ENCODE data around the gene FLNB. TPM values are rescaled to one million over a fixed set of nuclear protein-coding genes. Genes with fewer than 3 reads are reported as not detected.

FLNB gene
- total RNA-seq, 1 experiment from 2014 or later: 140 TPM

GRCh38 chr3:58203541-58203940 is 195.3 kb downstream of the FLNB start:
- no peak for DNase-seq (ENCODE audit: low spot score)
- in situ Hi-C loops (cut with HindIII; ENCODE audit: low sequenced_read_pairs): no loop called here

- DNase-seq (ENCODE audit: low spot score): no peak
- in situ Hi-C loops (cut with HindIII; ENCODE audit: low sequenced_read_pairs): no loop called here
Observed at GRCh38 chr3:58204720-58205119, 196.5 kb downstream of the FLNB start.

GRCh38 chr3:58205981-58206380 is 197.8 kb downstream of the FLNB start:
- no peak for DNase-seq (ENCODE audit: low spot score)
- in situ Hi-C loops (cut with HindIII; ENCODE audit: low sequenced_read_pairs): no loop called here

- in situ Hi-C loops (cut with HindIII; ENCODE audit: low sequenced_read_pairs): no loop called here
Observed at GRCh38 chr3:58206406-58207011, 198.3 kb downstream of the FLNB start.

GRCh38 chr3:58207954-58208353 is 199.7 kb downstream of the FLNB start:
- no peak for DNase-seq (ENCODE audit: low spot score)
- in situ Hi-C loops (cut with HindIII; ENCODE audit: low sequenced_read_pairs): no loop called here

More at GRCh38 chr3:58206406-58207011, 198.3 kb downstream of the FLNB start:
- DNase-seq (ENCODE audit: low spot score): no peak

- in situ Hi-C loops (cut with HindIII; ENCODE audit: low sequenced_read_pairs): no loop called here
- DNase-seq (ENCODE audit: low spot score): no peak
Observed at GRCh38 chr3:58209933-58210332, 201.7 kb downstream of the FLNB start.

GRCh38 chr3:58210761-58211460 is 202.7 kb downstream of the FLNB start, which contains the start of gene DNASE1L3:
TSS of gene DNASE1L3 (minus strand) at chr3:58210972. CDS start at chr3:58210906, 66 bp downstream.
- no peak for DNase-seq (ENCODE audit: low spot score)
- in situ Hi-C loops (cut with HindIII; ENCODE audit: low sequenced_read_pairs): no loop called here

GRCh38 chr3:58214484-58215316 is 206.5 kb downstream of the FLNB start:
- no peak for DNase-seq (ENCODE audit: low spot score)

GRCh38 chr3:58215317-58216025 is 207.2 kb downstream of the FLNB start:
- DNase-seq (ENCODE audit: low spot score): no peak
- in situ Hi-C loops (cut with HindIII; ENCODE audit: low sequenced_read_pairs): no loop called here

More at GRCh38 chr3:58214484-58215316, 206.5 kb downstream of the FLNB start:
- in situ Hi-C loops (cut with HindIII; ENCODE audit: low sequenced_read_pairs): no loop called here

GRCh38 chr3:58216496-58217195 is 208.4 kb downstream of the FLNB start:
- in situ Hi-C loops (cut with HindIII; ENCODE audit: low sequenced_read_pairs): no loop called here
- DNase-seq (ENCODE audit: low spot score): no peak

- in situ Hi-C loops (cut with HindIII; ENCODE audit: low sequenced_read_pairs): no loop called here
- peak; percentile 76 for DNase-seq (ENCODE audit: low spot score)
Observed at GRCh38 chr3:58217209-58217811, 209.1 kb downstream of the FLNB start.

GRCh38 chr3:58218904-58219303 is 210.7 kb downstream of the FLNB start:
- in situ Hi-C loops (cut with HindIII; ENCODE audit: low sequenced_read_pairs): no loop called here
- no peak for DNase-seq (ENCODE audit: low spot score)

Other genes starting within 250 kb of the FLNB start
- gene DNASE1L3, start 202.6 kb downstream of the FLNB start, total RNA-seq (2014; rRNA removed; shearing (Covaris generic)): not detected in 2 replicates
- 15.0 and 17.2 TPM in 2 replicates for gene ABHD6, start 229.4 kb downstream of the FLNB start, total RNA-seq (2014; rRNA removed; shearing (Covaris generic))

All from G401 (cell line).